ENCODE results near the gene GLYR1. TPM values are rescaled to one million over a fixed set of nuclear protein-coding genes. Genes with fewer than 3 reads are reported as not detected.
"Not testable (repeated sequence)": the region's sequence is repeated elsewhere in the genome, so short reads cannot be mapped to it uniquely, and the experiment has no call there.

Gene GLYR1
- total RNA-seq, 1 donor from 2014 or later, result 45.7 TPM

GRCh38 chr16:4790261-4790660 lies 56.8 kb downstream of the GLYR1 start:
- DNase-seq (ENCODE audit: low read depth in 2 of 2), result no peak

- no peak for DNase-seq (ENCODE audit: low read depth in 2 of 2)
Observed at GRCh38 chr16:4788910-4789309, 58.2 kb downstream of the GLYR1 start.

DNA sequence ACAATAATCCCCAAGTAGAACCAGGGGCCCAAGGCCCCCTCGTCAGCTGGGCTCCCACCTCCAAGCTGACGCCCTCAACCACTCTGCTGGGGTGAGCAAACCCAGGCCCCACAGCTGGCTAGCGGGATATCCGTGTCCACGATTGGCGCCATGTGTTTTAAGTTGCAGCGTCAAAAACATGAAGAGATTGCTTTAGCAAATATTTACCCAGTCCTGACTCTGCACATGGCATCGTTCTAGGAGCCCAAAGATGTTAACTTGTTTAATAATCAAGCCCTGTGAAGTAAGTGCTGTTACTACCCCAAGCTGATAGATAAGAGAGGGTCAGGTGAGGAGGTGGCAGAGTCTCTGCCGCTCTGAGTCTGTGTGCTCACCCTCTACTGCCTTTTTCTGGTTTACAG lies 58.6 kb downstream of the GLYR1 start:
- no peak for DNase-seq (ENCODE audit: low read depth in 2 of 2)

DNA sequence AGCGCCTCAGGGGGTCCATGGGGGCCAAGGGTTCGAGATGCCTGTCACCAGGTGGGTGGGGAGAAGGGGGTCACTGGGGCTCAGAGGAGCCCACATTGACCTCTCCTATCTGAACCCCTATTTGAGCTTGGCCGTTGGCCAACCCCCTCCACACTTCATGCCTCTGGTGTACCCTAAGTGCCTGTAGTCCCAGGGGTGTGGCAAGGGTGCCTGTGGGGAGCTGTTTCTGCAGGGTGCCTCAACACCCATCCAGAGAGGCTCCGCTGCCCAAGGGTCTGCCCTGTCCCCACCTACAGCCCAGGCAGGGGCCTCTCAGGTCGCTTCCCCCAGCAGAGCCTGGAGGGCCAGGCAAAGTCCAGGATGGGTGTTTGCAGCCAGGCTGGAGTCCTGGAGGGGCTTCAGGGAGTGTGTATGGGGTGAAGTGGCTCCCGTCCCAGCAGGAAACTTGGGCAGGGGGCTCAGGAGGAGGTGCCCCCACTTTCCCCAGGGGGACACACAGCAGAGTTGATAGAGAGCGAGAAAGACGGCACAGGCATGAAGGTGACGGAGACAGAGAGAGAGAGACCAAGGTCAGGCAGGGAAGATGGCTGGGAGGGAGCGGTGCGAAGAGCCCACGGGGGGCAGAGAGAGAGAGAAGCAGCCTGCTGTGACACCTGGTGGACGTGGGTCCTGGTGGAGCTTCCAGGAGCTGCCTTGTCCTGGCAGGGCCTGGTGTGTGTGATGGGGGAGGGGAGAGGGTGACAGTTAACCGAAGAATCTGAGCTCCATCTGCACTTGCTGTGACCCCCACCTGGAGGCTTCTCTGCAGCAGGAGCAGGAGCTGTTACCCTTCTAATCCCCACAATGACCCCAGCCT lies 59.2 kb downstream of the GLYR1 start, which contains the start of gene SEPTIN12:
TSS of gene SEPTIN12 (minus strand) at position 719 of the 856 bp plus-strand sequence. CDS start at position 19, 700 bp downstream.
- DNase-seq (ENCODE audit: low read depth in 2 of 2), result no peak

DNA sequence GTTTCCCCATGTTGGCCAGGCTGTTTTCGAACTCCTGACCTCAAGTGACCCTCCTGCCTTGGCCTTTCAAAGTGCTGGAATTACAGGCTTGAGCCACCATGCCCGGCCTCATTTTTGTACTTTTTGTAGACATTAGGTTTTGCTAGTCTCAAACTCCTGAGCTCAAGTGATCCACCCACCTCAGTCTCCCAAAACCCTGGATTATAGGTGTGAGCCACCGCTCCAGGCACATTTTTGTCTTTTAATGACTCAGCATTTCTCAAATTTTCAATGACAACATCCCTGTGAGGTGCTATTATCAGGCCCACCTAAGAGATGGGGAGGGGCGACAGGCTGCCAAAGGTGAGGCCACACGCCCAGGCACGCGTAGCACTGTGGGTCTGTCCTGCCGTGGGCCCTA lies 60.0 kb downstream of the GLYR1 start:
- no peak for DNase-seq (ENCODE audit: low read depth in 2 of 2)

- DNase-seq (ENCODE audit: low read depth in 2 of 2), result no peak
Observed at GRCh38 chr16:4785758-4786433, 61.2 kb downstream of the GLYR1 start.

DNA sequence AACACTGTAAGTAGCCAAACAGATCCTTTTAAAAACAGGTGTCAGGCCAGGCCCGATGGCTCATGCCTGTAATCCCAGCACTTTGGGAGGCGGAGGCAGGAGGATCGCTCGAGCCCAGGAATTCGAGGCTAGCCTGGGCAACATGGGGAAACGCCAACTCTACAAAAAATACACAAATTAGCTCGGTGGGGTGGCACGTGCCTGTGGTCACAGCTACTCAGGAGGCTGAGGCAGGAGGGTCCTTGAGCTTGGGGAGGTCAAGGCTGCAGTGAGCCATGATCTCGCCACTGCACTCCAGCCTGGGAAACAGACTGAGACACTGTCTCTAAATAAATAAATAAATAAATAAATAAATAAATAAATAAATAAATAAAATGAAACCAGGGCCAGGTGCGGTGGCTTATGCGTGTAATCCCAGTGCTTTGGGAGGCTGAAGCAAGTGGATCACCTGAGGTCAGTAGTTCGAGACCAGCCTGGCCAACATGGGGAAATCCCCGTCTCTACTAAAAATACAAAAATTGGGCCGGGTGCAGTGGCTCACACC lies 62.6 kb downstream of the GLYR1 start:
- not testable (repeated sequence) for DNase-seq (ENCODE audit: low read depth in 2 of 2)

GRCh38 chr16:4783951-4784336 lies 63.1 kb downstream of the GLYR1 start:
- DNase-seq (ENCODE audit: low read depth in 2 of 2), result no peak

DNA sequence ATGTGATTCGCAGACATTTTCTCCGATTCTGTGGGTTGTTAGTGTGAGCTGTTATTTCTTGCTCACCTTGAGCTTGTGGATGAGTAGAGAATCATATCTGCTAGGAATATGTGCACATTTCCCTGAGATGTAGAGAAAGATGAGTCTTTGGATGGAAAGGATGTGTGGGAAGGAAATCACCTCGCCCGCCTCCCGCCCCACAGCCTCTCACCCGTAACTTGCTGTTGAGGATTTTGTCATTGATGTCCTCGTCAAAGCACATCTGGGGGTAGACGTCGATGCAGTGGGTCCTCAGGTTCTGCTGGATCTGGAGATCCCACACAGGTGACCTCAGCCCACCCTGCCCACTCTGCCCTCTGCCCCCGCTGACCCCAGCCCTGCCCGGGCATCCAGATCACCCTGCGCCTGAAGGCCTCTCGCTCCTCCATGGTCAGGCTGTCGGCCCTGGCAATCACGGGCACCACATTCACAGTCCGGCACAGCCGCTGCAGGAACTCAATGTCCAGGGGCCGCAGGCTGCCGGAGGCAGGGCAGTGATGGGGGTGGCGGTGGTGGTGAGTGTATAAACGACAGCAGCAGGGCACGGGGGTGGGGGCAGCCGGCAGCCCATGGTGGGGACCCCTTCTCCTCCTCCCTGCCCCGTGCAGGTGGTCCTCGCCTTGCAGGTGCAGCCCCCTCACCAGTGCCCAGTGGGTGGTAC lies 63.7 kb downstream of the GLYR1 start:
- no peak for DNase-seq (ENCODE audit: low read depth in 2 of 2)

- no peak for DNase-seq (ENCODE audit: low read depth in 2 of 2)
Observed at GRCh38 chr16:4780235-4780634, 66.9 kb downstream of the GLYR1 start.

DNA sequence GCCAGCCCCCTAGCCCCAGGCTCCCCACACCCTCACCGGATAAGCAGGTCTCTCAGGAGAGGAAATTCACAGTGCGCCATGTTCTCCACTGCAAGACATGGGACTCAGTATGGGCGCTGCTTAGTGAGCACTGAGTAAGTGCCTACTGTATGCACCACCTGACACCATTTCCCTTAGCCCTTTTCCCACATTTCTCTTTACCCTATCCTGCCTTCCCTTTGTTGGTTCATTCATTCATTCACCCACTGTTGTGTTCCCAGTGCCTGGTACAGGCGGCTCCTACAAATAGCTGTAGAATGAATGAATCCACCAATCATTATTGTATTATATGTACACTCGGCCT lies 69.1 kb downstream of the GLYR1 start:
- no peak for DNase-seq (ENCODE audit: low read depth in 2 of 2)

DNA sequence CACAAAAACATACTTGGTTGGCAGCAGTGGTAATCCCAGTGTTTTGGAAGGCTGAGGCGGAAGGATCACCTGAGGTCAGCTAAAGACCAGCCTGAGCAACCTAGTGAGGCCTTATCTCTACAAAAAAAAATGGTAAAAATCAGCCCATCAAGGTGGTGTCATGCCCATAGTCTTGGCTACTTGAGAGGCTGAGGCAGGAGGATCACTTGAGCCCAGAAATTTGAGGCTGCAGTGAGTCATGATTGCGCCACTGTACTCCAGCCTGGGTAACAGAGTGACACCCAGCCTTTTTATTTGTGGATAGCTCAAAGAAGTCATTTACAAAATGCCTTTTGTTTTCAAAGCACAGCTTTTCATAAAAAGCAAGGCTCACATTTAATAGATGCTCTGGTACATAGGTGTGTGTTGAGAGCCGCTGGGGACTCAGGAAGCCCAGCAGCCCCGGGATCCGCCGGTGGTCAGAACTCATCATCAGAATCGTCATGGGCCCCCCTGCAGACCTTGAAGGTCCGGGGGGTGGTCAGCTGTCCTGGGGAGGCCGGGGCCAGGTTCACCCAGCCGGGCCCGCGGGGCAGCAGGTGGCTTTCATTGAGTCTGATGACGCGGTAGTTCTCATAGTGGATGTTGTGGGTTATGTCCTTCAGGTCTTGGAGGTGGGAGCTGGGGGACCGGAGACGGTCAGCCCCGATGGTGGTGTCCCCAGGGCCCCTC lies 69.6 kb downstream of the GLYR1 start:
- DNase-seq (ENCODE audit: low read depth in 2 of 2), result no peak

DNA sequence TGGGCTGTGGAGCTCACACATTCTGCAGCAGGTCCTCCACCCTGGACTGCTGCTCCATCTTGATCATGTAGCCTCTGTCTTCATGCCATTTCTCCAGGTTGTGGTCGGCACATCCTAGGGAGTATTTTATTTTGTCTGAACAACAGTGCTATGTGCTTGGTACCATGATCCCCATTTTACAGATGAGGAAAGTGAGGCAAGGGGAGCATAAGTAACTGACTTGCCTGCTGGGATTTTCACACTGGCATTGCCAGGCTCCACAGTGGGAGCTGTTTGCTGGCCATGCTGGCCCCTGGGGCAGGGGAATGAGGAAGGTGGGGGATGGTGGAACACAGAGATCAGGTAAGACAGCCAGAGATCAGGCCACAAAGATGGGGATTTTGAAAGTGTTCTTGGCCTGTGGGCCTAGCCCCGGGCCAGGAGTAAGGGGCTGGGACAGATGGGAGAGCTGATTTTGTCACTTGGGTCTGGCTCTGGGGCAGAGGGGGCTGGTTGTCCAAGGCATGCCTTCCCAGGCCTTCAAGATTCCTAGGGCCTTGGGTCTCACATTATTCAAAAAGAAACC lies 70.9 kb downstream of the GLYR1 start:
- no peak for DNase-seq (ENCODE audit: low read depth in 2 of 2)

GRCh38 chr16:4775005-4775404 lies 72.1 kb downstream of the GLYR1 start:
- no peak for DNase-seq (ENCODE audit: low read depth in 2 of 2)

DNA sequence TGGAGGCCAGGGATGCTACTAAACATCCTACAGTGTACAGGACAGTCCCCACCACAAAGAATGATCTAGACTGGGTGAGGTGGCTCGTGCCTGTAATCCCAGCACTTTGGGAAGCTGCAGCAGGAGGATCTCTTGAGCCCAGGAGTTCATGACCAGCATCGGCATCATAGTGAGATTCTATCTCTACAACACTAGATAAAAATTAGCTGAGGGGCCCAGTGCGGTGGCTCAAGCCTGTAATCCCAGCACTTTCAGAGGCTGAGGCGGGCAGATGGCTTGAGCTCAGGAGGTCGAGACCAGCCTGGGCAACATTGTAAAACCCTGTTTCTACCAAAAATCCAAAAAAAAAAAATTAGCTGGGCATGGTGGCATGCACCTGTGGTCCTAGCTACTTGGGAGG lies 74.7 kb downstream of the GLYR1 start:
- no peak for DNase-seq (ENCODE audit: low read depth in 2 of 2)

GRCh38 chr16:4771646-4772045 lies 75.4 kb downstream of the GLYR1 start:
- no peak for DNase-seq (ENCODE audit: low read depth in 2 of 2)

DNA sequence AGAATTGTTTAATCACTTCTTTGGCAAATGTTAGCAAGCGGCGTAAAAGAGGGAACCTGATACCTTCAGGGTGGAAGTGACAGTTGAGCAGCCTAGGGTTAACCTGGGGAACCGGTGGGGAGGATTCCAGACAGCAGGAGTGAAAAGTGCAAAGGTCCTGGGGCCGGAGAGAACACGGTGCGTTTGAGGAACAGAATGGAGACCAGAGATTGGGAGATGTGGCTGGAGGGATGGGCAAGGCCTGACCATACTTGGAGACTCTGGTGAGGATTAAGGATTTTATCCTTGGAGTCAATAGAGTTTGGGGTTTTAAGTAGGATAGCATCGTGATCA lies 77.8 kb downstream of the GLYR1 start:
- DNase-seq (ENCODE audit: low read depth in 2 of 2), result no peak

GRCh38 chr16:4768549-4769305 lies 78.4 kb downstream of the GLYR1 start:
- peak; percentile 82 to 90 for DNase-seq (ENCODE audit: low read depth in 2 of 2)

- DNase-seq (ENCODE audit: low read depth in 2 of 2), result peak in 1 of 2 donors; percentile 24
Observed at GRCh38 chr16:4767872-4768548, 79.1 kb downstream of the GLYR1 start.

All from dermis microvascular lymphatic vessel endothelial cell (primary cell).